H9 (cell line): ENCODE measurements around the gene DENND4B. TPM values are rescaled to one million over a fixed set of nuclear protein-coding genes. Genes with fewer than 3 reads are reported as not detected.
A peak's percentile ranks its signal among the peaks of the same experiment; 100 is the strongest.

ENCODE experiments used
- DNase-seq: peaks from one replicate; pipeline ENCODE4 v3.0.0-alpha.2; 2017
- H2AFZ ChIP-seq: one replicate; pipeline ENCODE4 v1.6.1; 2013; ENCODE audit warnings: mild to moderate bottlenecking, low read length, control low read depth, moderate library complexity
- H2AK5ac ChIP-seq: 2 replicates; pipeline ENCODE4 v1.6.1; 2013; ENCODE audit warnings: low read length, control low read depth, mixed read lengths; ENCODE audit not compliant: insufficient read length
- H2BK120ac ChIP-seq: one replicate; pipeline ENCODE4 v1.6.1; 2013; ENCODE audit warnings: low read depth, mild to moderate bottlenecking, low read length, control low read depth, inconsistent platforms; ENCODE audit not compliant: poor library complexity, severe bottlenecking
- H2BK12ac ChIP-seq: 2 replicates; pipeline ENCODE4 v1.6.1; 2013; ENCODE audit warnings: low read length, control low read depth, mixed read lengths, low read depth; ENCODE audit not compliant: insufficient read length
- H2BK15ac ChIP-seq: 2 replicates; pipeline ENCODE4 v1.6.1; 2013; ENCODE audit warnings: low read depth, low read length, control low read depth
- H2BK20ac ChIP-seq: one replicate; pipeline ENCODE4 v1.6.1; 2013; ENCODE audit warnings: low read depth, mild to moderate bottlenecking, low read length, control low read depth, inconsistent platforms; ENCODE audit not compliant: poor library complexity, severe bottlenecking
- H2BK5ac ChIP-seq: 2 replicates; pipeline ENCODE4 v1.6.1; 2013; ENCODE audit warnings: low read length, control low read depth, mixed read lengths; ENCODE audit not compliant: insufficient read length
- H3K14ac ChIP-seq: 2 replicates; pipeline ENCODE4 v1.6.1; 2013; ENCODE audit warnings: low read length, control low read depth; ENCODE audit not compliant: insufficient read depth
- H3K18ac ChIP-seq: 2 replicates; pipeline ENCODE4 v1.6.1; 2013; ENCODE audit warnings: low read depth, mild to moderate bottlenecking, mixed read lengths, low read length, control low read depth; ENCODE audit not compliant: insufficient read length
- H3K23ac ChIP-seq: 2 replicates; pipeline ENCODE4 v1.6.1; 2013; ENCODE audit warnings: low read length, control low read depth, mixed read lengths, low read depth; ENCODE audit not compliant: insufficient read length
- H3K23me2 ChIP-seq: 2 replicates; pipeline ENCODE4 v1.6.1; 2013; ENCODE audit warnings: low read depth, mild to moderate bottlenecking, mixed read lengths, low read length, control low read depth; ENCODE audit not compliant: insufficient read length, poor library complexity, severe bottlenecking
- H3K27ac ChIP-seq: 2 replicates; pipeline ENCODE4 v1.5.1; 2013; ENCODE audit warnings: low read length, control low read depth, mixed read lengths, low read depth; ENCODE audit not compliant: insufficient read length
- H3K27me3 ChIP-seq: 2 replicates; pipeline ENCODE4 v1.6.1; 2013; ENCODE audit warnings: low read length, control low read depth, inconsistent platforms; ENCODE audit not compliant: insufficient read depth
- H3K4ac ChIP-seq: 2 replicates; pipeline ENCODE4 v1.6.1; 2013; ENCODE audit warnings: low read depth, mild to moderate bottlenecking, control low read depth, inconsistent platforms, low read length, moderate library complexity
- H3K4me1 ChIP-seq: 2 replicates; pipeline ENCODE4 v1.6.1; 2013; ENCODE audit warnings: low read length, control low read depth, inconsistent platforms; ENCODE audit not compliant: insufficient read depth
- H3K4me2 ChIP-seq: 2 replicates; pipeline ENCODE4 v1.6.1; 2013; ENCODE audit warnings: low read length, control low read depth, mixed read lengths; ENCODE audit not compliant: insufficient read length, insufficient read depth
- H3K56ac ChIP-seq: 2 replicates; pipeline ENCODE4 v1.6.1; 2013; ENCODE audit warnings: low read depth, mild to moderate bottlenecking, mixed read lengths, low read length, control low read depth; ENCODE audit not compliant: insufficient read length
- H3K79me1 ChIP-seq: 2 replicates; pipeline ENCODE4 v1.6.1; 2013; ENCODE audit warnings: low read depth, mild to moderate bottlenecking, moderate library complexity, low read length, control low read depth, inconsistent platforms; ENCODE audit not compliant: insufficient read depth, poor library complexity, severe bottlenecking
- H3K79me2 ChIP-seq: 2 replicates; pipeline ENCODE4 v1.6.1; 2013; ENCODE audit warnings: low read length, control low read depth, inconsistent platforms; ENCODE audit not compliant: insufficient read depth
- H3K9ac ChIP-seq: 2 replicates; pipeline ENCODE4 v1.6.1; 2013; ENCODE audit warnings: low read length, control low read depth, mixed read lengths; ENCODE audit not compliant: insufficient read length; ENCODE audit errors: extremely low read depth
- H3K9me3 ChIP-seq: one replicate; pipeline ENCODE4 v1.6.1; 2013; ENCODE audit warnings: low read depth, low read length, inconsistent platforms; ENCODE audit not compliant: control insufficient read depth
- H3T11ph ChIP-seq: one replicate; pipeline ENCODE4 v1.6.1; 2013; ENCODE audit warnings: mild to moderate bottlenecking, low read length, control low read depth, inconsistent platforms
- H4K20me1 ChIP-seq: one replicate; pipeline ENCODE4 v1.6.1; 2013; ENCODE audit not compliant: control insufficient read depth, insufficient read length, insufficient read depth
- H4K5ac ChIP-seq: 2 replicates; pipeline ENCODE4 v1.6.1; 2013; ENCODE audit warnings: low read depth, mild to moderate bottlenecking, mixed read lengths, low read length, control low read depth; ENCODE audit not compliant: insufficient read length
- H4K8ac ChIP-seq: replicated peaks from 2 replicates; pipeline ENCODE4 v1.6.1; 2013; ENCODE audit warnings: low read length, control low read depth, mixed read lengths, low read depth; ENCODE audit not compliant: insufficient read length
- H4K91ac ChIP-seq: 2 replicates; pipeline ENCODE4 v1.6.1; 2013; ENCODE audit warnings: low read depth, mild to moderate bottlenecking, moderate library complexity, mixed read lengths, low read length, control low read depth; ENCODE audit not compliant: insufficient read length
- H3K27ac Mint-ChIP-seq, 3 experiments: 2 replicates in 2 of 3; 3 replicates in 1 of 3; pipeline ENCODE4 v1.8.0; 2020 to 2021; ENCODE audit warnings: mixed read lengths in 3 of 3, mild to moderate bottlenecking in 1 of 3, moderate library complexity in 1 of 3
- H3K27me3 Mint-ChIP-seq: 2 replicates; pipeline ENCODE4 v1.8.0; 2021; ENCODE audit warnings: low read depth, mild to moderate bottlenecking, moderate library complexity, mixed read lengths
- H3K36me3 Mint-ChIP-seq, 3 experiments: 2 replicates in 2 of 3; 3 replicates in 1 of 3; pipeline ENCODE4 v1.8.0; 2020 to 2021; ENCODE audit warnings: low read depth in 3 of 3, mixed read lengths in 3 of 3; ENCODE audit not compliant: insufficient read depth in 1 of 3
- H3K4me1 Mint-ChIP-seq, 2 experiments: 2 replicates each; pipeline ENCODE4 v1.8.0; 2020; ENCODE audit warnings: mixed read lengths in 2 of 2
- H3K4me3 Mint-ChIP-seq, 2 experiments: 2 replicates in 1 of 2; 3 replicates in 1 of 2; pipeline ENCODE4 v1.8.0; 2020 to 2021; ENCODE audit warnings: mild to moderate bottlenecking in 2 of 2, mixed read lengths in 2 of 2, moderate library complexity in 1 of 2
- H3K9me3 Mint-ChIP-seq, 2 experiments: 2 replicates in 1 of 2; 3 replicates in 1 of 2; pipeline ENCODE4 v1.8.0; 2020; ENCODE audit warnings: mild to moderate bottlenecking in 2 of 2, mixed read lengths in 2 of 2, moderate library complexity in 1 of 2
- CTCF ChIP-seq: fragments of 200-600 bp; sonication (generic); conservative IDR thresholded peaks from 3 replicates; pipeline ENCODE4 v1.8.0; 2021; ENCODE audit warnings: antibody characterized with exemption, mild to moderate bottlenecking
- WGBS: extraction: QIAGEN DNeasy Blood & Tissue Kit; methylation state at CpG from one replicate; pipeline ENCODE4 v1.1.7; 2013; ENCODE audit warnings: missing lambda C conversion rate, low lambda C conversion rate, mixed read lengths; ENCODE audit not compliant: insufficient read length; ENCODE audit errors: extremely low coverage; 5-methylcytosine and 5-hydroxymethylcytosine counted together
- total RNA-seq: library from RNA; stranded (reverse); gene quantifications from 2 replicates; pipeline ENCODE4 v1.2.1, GENCODE V29; 2021

DENND4B gene
- total RNA-seq, 1 experiment from 2014 or later, result 84.6 TPM

GRCh38 chr1:153945795-153946621, 510 bp downstream of the DENND4B start:
- Histone ChIP-seq H3K14ac (peak overlapping the region; percentile 75), H4K8ac (no peak overlapping the region), H3K56ac (no peak overlapping the region), H2BK5ac (no peak overlapping the region), H3K23ac (no peak overlapping the region), H3K18ac (no peak overlapping the region), H2BK120ac (no peak overlapping the region), H2BK20ac (no peak overlapping the region), H3K23me2 (peaks cover 5% of the 10 kb centered on the region), H2AK5ac (no peak overlapping the region), H2BK15ac (no peak overlapping the region), H3K79me1 (peaks cover 3% of the 10 kb centered on the region), H3K27me3 (no peaks in the 10 kb centered on the region), H3K4ac (no peak overlapping the region), H4K20me1 (peaks cover 1% of the 10 kb centered on the region), H4K91ac (no peak overlapping the region), H4K5ac (no peak overlapping the region), H3K4me2 (peak overlapping the region; percentile 52), H2BK12ac (no peak overlapping the region), H3K79me2 (no peaks in the 10 kb centered on the region), H3K4me1 (no peaks in the 10 kb centered on the region; the same call in 1 of the 2 replicates), H3K9me3 (no peaks in the 10 kb centered on the region), H3T11ph (no peak overlapping the region), H2AFZ (no peak overlapping the region), H3K27ac (no peak overlapping the region), H3K9ac (peak overlapping the region; percentile 61)
- H3K36me3 Mint-ChIP-seq, result peaks cover 13 to 55% (median 39%) of the 10 kb centered on the region in 3 experiments
- peak overlapping the region in 1 of 3 experiments; percentile 83; a peak in 2 of 7 replicates for H3K27ac Mint-ChIP-seq
- no peak for TF ChIP-seq CTCF
- no peaks in the 10 kb centered on the region for H3K27me3 Mint-ChIP-seq
- H3K9me3 Mint-ChIP-seq, result no peaks in the 10 kb centered on the region
- peak overlapping the region; percentile 82 to 93 for H3K4me3 Mint-ChIP-seq
- WGBS, result no CpG with 5 or more reads among the region's 95 CpGs
- peak; percentile 53 for DNase-seq
- H3K4me1 Mint-ChIP-seq, result peaks cover 10 to 17% of the 10 kb centered on the region in 2 experiments
